Measurements from ENCODE around the gene ARRDC1. TPM values are rescaled to one million over a fixed set of nuclear protein-coding genes. Genes with fewer than 3 reads are reported as not detected.

The ARRDC1 gene
- polyA plus RNA-seq, 2 of the 4 experiments (the other 2 are of a cell fraction), result 20.7 to 22.5 TPM

DNA sequence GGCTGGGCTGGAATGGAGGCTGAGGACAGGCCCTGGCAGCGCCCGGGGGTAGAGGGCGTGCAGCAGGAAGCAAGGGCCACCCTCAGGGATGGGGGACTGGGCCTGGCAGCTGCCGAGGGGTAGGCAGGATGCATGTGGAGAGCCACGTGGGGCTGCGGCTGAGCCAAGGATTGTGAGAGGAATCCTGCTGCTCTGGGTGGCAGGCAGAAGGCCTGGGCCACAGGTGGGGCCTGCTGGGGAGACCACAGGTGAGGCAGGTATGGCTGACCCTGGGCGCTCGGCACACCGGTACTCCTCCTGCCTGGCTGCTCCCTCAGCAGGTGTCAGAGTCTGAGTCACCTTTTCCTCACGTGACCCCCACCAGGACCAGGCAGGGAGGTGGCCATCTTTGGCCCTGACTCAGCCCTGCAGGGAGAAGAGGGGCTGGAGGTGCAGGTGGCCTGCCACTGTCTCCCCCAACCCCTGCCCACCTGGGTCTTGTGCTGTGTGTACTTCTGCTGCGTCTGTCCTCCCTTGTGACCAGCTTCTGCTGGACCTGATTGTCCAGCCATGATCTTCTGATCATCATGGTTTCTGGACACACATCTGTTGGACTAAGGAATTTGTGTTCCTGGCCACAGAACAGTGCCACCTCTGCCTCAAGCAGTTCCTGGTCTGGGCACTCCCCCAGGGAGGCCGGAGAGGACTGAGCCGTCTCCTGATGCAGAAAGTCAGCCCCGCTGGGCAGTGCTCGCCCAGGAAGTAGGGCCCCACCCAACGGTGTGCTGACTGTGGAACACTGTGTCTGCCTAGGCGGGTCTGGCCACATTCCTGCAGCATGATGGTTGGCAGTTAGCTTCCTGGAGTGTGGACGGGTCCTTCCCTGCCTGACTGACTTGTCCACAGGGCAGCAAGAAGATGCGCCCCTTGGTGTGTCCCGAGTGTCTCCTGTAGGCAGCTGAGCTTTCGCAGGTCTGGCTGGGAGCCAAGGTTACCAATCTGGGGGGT lies 6.4 kb downstream of the ARRDC1 start (continued):
- TF ChIP-seq, protein P1, sequence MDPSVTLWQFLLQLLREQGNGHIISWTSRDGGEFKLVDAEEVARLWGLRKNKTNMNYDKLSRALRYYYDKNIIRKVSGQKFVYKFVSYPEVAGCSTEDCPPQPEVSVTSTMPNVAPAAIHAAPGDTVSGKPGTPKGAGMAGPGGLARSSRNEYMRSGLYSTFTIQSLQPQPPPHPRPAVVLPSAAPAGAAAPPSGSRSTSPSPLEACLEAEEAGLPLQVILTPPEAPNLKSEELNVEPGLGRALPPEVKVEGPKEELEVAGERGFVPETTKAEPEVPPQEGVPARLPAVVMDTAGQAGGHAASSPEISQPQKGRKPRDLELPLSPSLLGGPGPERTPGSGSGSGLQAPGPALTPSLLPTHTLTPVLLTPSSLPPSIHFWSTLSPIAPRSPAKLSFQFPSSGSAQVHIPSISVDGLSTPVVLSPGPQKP (IDR thresholded peaks at IDR 0.05; ENCODE audit: low read depth, low read length), result no peak
- TF ChIP-seq GATA3 (IDR thresholded peaks at IDR 0.05; ENCODE audit: borderline replicate concordance), result no peak
- no peak for TF ChIP-seq MAZ (IDR thresholded peaks at IDR 0.05; ENCODE audit: borderline replicate concordance, low read depth, low read length)
- no peak for TF ChIP-seq CBX8 (IDR thresholded peaks at IDR 0.05)
- no peak; the same call in 1 of the 2 replicates for TF ChIP-seq FOXS1 (CRISPR knock-in tag; IDR thresholded peaks at IDR 0.05)
- no peak for TF ChIP-seq NPAS2 (CRISPR knock-in tag; IDR thresholded peaks at IDR 0.05; ENCODE audit: borderline replicate concordance)
- peak; percentile 48 for TF ChIP-seq POLR2A (IDR thresholded peaks at IDR 0.05; ENCODE audit: low read length)
- TF ChIP-seq JUN (IDR thresholded peaks at IDR 0.05), result peak in 1 of 2 experiments; percentile 58; a peak in 2 of 5 replicates
- TF ChIP-seq EHF (CRISPR knock-in tag; IDR thresholded peaks at IDR 0.05), result no peak
- TF ChIP-seq ZSCAN20 (CRISPR knock-in tag; IDR thresholded peaks at IDR 0.05), result no peak
- TF ChIP-seq ZFP36 (IDR thresholded peaks at IDR 0.05; ENCODE audit: borderline replicate concordance, partially characterized antibody), result no peak
- TF ChIP-seq TFCP2L1 (CRISPR knock-in tag; IDR thresholded peaks at IDR 0.05), result peak; percentile 52; the same call in 1 of the 2 replicates
- TF ChIP-seq MAFK (IDR thresholded peaks at IDR 0.05; ENCODE audit: partially characterized antibody), result peak; percentile 31
- no peak for TF ChIP-seq JUNB (IDR thresholded peaks at IDR 0.05)
- TF ChIP-seq, protein P2, sequence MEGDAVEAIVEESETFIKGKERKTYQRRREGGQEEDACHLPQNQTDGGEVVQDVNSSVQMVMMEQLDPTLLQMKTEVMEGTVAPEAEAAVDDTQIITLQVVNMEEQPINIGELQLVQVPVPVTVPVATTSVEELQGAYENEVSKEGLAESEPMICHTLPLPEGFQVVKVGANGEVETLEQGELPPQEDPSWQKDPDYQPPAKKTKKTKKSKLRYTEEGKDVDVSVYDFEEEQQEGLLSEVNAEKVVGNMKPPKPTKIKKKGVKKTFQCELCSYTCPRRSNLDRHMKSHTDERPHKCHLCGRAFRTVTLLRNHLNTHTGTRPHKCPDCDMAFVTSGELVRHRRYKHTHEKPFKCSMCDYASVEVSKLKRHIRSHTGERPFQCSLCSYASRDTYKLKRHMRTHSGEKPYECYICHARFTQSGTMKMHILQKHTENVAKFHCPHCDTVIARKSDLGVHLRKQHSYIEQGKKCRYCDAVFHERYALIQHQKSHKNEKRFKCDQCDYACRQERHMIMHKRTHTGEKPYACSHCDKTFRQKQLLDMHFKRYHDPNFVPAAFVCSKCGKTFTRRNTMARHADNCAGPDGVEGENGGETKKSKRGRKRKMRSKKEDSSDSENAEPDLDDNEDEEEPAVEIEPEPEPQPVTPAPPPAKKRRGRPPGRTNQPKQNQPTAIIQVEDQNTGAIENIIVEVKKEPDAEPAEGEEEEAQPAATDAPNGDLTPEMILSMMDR (IDR thresholded peaks at IDR 0.05), result no peak
- no peak for TF ChIP-seq ZNF302 (CRISPR knock-in tag; IDR thresholded peaks at IDR 0.05)
- TF ChIP-seq HOXB5 (CRISPR knock-in tag; IDR thresholded peaks at IDR 0.05), result no peak
- TF ChIP-seq CHD4 (IDR thresholded peaks at IDR 0.05; ENCODE audit: borderline replicate concordance), result no peak
- TF ChIP-seq, protein P3, sequence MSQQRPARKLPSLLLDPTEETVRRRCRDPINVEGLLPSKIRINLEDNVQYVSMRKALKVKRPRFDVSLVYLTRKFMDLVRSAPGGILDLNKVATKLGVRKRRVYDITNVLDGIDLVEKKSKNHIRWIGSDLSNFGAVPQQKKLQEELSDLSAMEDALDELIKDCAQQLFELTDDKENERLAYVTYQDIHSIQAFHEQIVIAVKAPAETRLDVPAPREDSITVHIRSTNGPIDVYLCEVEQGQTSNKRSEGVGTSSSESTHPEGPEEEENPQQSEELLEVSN (IDR thresholded peaks at IDR 0.05; ENCODE audit: borderline replicate concordance, low read depth), result no peak
- TF ChIP-seq CEBPB (IDR thresholded peaks at IDR 0.05), result no peak
- TF ChIP-seq, protein P4, sequence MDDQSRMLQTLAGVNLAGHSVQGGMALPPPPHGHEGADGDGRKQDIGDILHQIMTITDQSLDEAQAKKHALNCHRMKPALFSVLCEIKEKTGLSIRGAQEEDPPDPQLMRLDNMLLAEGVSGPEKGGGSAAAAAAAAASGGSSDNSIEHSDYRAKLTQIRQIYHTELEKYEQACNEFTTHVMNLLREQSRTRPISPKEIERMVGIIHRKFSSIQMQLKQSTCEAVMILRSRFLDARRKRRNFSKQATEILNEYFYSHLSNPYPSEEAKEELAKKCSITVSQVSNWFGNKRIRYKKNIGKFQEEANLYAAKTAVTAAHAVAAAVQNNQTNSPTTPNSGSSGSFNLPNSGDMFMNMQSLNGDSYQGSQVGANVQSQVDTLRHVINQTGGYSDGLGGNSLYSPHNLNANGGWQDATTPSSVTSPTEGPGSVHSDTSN (IDR thresholded peaks at IDR 0.05), result no peak
- TF ChIP-seq, protein P5, sequence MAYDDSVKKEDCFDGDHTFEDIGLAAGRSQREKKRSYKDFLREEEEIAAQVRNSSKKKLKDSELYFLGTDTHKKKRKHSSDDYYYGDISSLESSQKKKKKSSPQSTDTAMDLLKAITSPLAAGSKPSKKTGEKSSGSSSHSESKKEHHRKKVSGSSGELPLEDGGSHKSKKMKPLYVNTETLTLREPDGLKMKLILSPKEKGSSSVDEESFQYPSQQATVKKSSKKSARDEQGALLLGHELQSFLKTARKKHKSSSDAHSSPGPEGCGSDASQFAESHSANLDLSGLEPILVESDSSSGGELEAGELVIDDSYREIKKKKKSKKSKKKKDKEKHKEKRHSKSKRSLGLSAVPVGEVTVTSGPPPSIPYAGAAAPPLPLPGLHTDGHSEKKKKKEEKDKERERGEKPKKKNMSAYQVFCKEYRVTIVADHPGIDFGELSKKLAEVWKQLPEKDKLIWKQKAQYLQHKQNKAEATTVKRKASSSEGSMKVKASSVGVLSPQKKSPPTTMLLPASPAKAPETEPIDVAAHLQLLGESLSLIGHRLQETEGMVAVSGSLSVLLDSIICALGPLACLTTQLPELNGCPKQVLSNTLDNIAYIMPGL (CRISPR knock-in tag; IDR thresholded peaks at IDR 0.05; ENCODE audit: borderline replicate concordance), result no peak
- TF ChIP-seq SREBF2 (IDR thresholded peaks at IDR 0.05), result no peak
- TF ChIP-seq HEYL (CRISPR knock-in tag; IDR thresholded peaks at IDR 0.05), result no peak
- TF ChIP-seq, protein P6, sequence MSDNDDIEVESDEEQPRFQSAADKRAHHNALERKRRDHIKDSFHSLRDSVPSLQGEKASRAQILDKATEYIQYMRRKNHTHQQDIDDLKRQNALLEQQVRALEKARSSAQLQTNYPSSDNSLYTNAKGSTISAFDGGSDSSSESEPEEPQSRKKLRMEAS (IDR thresholded peaks at IDR 0.05), result peak; percentile 35; the same call in 1 of the 2 replicates
- peak; percentile 48; the same call in 1 of the 2 replicates for TF ChIP-seq BHLHE40 (IDR thresholded peaks at IDR 0.05; ENCODE audit: low read depth, low read length)
- no peak for TF ChIP-seq PHF8 (IDR thresholded peaks at IDR 0.05; ENCODE audit: borderline replicate concordance, low read depth)
- TF ChIP-seq HOXA7 (CRISPR knock-in tag; IDR thresholded peaks at IDR 0.05), result no peak
- no peak for TF ChIP-seq POLR2AphosphoS2 (conservative IDR thresholded peaks at IDR 0.05; ENCODE audit: low read length)
- TF ChIP-seq HDAC2 (IDR thresholded peaks at IDR 0.05), result no peak
- no peak for TF ChIP-seq TP53 (CRISPR knock-in tag; IDR thresholded peaks at IDR 0.05)
- TF ChIP-seq FOSL2 (IDR thresholded peaks at IDR 0.05), result no peak
- peak; percentile 83 for TF ChIP-seq FOSL2 (CRISPR knock-in tag; IDR thresholded peaks at IDR 0.05)
- no peak for TF ChIP-seq SMC3 (IDR thresholded peaks at IDR 0.05)
- no peak for TF ChIP-seq CBX2 (IDR thresholded peaks at IDR 0.05; ENCODE audit: borderline replicate concordance, low read depth)
- TF ChIP-seq NR3C1 (IDR thresholded peaks at IDR 0.05), result no peak

Data from A549 (cell line).